GM19238 (cell line): ENCODE measurements around the gene DRC3.
A peak's percentile ranks its signal among the peaks of the same experiment; 100 is the strongest.
"Not testable (repeated sequence)": the region's sequence is repeated elsewhere in the genome, so short reads cannot be mapped to it uniquely, and the experiment has no call there.

Source experiments
- DNase-seq: peaks from one replicate; pipeline ENCODE4 v3.0.0; 2011; ENCODE audit warnings: low spot score; ENCODE audit not compliant: insufficient read length

DRC3 gene

GRCh38 chr17:17972126-17972951, at the start of gene DRC3, which contains the start of gene TOM1L2:
Gene DRC3, plus strand, starts transcription at chr17:17972862. Its CDS starts 4,737 bp downstream, at chr17:17977599.
Gene TOM1L2, minus strand, starts transcription at chr17:17972400. Its CDS starts 87 bp downstream, at chr17:17972313.
- peak; percentile 99 for DNase-seq

GRCh38 chr17:17924131-17924856, 48.4 kb upstream of the DRC3 start:
- no peak for DNase-seq

- no peak for DNase-seq
Observed at GRCh38 chr17:17924857-17925250, 47.8 kb upstream of the DRC3 start.

- DNase-seq = no peak
Observed at GRCh38 chr17:17926036-17926435, 46.6 kb upstream of the DRC3 start.

- DNase-seq = no peak
Observed at GRCh38 chr17:17926840-17927449, 45.7 kb upstream of the DRC3 start.

- no peak for DNase-seq
Observed at GRCh38 chr17:17928398-17929287, 44.0 kb upstream of the DRC3 start.

GRCh38 chr17:17929655-17930380, 42.8 kb upstream of the DRC3 start:
- no peak for DNase-seq

- DNase-seq = no peak
Observed at GRCh38 chr17:17930674-17931073, 42.0 kb upstream of the DRC3 start.

GRCh38 chr17:17931159-17931558, 41.5 kb upstream of the DRC3 start:
- DNase-seq = no peak

- DNase-seq = no peak
Observed at GRCh38 chr17:17933775-17934174, 38.9 kb upstream of the DRC3 start.

GRCh38 chr17:17934214-17934613, 38.4 kb upstream of the DRC3 start:
- DNase-seq = no peak

GRCh38 chr17:17934806-17935205, 37.9 kb upstream of the DRC3 start:
- no peak for DNase-seq

GRCh38 chr17:17935321-17936271, 37.1 kb upstream of the DRC3 start:
- DNase-seq = no peak

- no peak for DNase-seq
Observed at GRCh38 chr17:17937201-17937853, 35.3 kb upstream of the DRC3 start.

- DNase-seq = no peak
Observed at GRCh38 chr17:17937958-17938357, 34.7 kb upstream of the DRC3 start.

- no peak for DNase-seq
Observed at GRCh38 chr17:17938388-17939107, 34.1 kb upstream of the DRC3 start.

- DNase-seq = not testable (repeated sequence)
Observed at GRCh38 chr17:17939941-17940340, 32.7 kb upstream of the DRC3 start.

- no peak for DNase-seq
Observed at GRCh38 chr17:17940441-17940911, 32.2 kb upstream of the DRC3 start.
